GM21619 (cell line): ENCODE measurements around the gene RCVRN.

Experiments used
- ATAC-seq: cut with Tn5 transposase; IDR thresholded peaks from one replicate; pipeline ENCODE4 v1.9.1; 2021; ENCODE audit not compliant: unreplicated experiment

RCVRN gene

DNA sequence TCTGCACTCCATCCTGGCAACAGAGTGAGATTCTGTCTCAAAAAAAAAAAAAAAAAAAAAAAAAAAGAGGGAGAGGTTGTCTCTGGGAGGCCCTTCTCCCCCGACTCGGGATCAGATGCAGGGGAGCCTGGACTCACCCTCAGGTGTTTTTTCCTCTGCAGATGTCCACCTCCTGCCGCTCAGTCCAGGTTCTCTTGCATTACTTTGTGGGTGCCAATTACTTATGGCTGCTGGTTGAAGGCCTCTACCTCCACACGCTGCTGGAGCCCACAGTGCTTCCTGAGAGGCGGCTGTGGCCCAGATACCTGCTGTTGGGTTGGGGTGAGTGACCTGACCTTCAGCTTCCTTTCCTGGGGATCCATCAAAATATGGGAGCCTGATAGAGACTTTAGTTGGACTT, 45.3 kb downstream of the RCVRN start:
- ATAC-seq: no peak

DNA sequence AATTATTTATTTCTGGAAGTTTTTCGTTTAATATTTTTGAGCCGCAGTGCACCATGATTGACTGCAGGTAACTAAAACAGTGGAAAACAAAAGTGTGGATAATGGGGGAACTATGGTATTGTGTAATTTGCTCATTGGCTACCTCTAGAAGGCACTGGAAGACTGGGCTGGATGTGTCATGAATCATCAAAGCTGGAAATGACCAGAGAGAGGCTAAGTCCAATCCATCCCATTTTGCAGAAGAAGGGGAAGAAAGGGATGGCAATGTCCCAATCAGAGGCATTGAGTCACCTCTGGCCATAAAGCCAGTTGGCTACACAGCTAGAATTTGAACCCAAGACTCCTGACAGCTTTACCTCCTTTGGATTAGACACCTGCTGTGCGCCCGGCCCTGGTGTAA, 50.0 kb downstream of the RCVRN start:
- ATAC-seq: no peak

DNA sequence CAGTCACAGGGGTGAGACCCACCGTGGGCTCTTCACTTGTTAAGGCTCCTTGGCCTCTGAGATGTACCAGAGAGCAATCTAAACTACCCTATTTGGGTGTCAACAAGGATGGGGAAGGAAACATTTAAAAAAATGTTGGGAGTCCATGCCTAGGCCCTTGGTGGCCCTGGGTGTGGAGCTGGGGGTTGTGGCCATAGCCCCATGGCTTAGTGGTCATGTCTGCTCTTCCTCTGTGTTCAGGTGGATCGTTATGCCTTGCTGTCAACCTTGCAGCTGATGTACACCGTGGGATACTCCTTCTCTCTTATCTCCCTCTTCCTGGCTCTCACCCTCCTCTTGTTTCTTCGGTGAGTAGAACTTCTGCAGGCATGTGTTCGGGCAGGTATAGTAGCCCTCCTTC, 50.8 kb downstream of the RCVRN start:
- no peak for ATAC-seq

DNA sequence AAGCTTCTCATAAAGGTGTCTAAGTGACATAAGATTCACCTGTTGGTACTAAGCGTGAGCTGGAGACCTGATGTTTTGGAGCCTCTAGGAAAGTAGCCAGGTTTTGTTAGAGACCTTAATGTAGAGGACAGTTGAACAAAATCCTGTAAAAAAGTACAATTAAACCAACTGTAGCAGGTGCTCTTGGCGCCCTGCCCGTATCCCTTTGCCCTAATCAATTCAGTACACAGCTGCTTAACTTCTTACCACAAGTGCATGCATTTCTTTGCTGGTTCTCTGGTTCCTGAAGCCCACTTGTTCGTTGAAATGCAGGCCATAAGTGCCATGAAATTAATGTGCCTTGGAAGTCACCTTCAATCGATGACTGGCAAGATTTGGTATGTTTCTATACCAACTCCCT, 54.9 kb downstream of the RCVRN start:
- no peak for ATAC-seq
